ENCODE measurements around the gene OSBPL10. TPM values are rescaled to one million over a fixed set of nuclear protein-coding genes. Genes with fewer than 3 reads are reported as not detected.

Gene OSBPL10
- total RNA-seq, 4 donors from 2014 or later: 30.0 to 49.7 (median 43.7) TPM

DNA sequence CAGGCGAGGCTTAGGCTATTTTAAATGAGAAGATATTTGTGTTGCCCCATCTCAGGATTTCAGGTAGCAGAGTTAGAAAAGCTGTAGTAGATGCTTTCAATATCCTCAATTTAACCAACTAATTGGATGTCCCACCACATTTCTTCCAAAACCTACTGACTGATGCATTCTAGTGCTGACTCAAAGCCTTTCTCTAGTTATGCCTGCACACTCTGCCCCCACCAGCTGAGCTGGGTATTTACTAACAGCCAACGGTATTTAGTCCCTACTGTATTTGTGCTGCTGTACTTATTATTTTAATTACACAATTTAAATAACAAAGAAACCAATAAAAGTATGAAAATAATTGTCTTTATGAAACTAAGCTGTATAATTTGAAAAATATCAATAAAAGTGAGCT is 139.5 kb downstream of the OSBPL10 start:
- intact Hi-C loops (cut with DNase I; ENCODE audit: low total_unique reads): no loop called here
- no peak overlapping the region for H3K27ac ChIP-seq
- H3K27me3 ChIP-seq: no peaks in the 10 kb centered on the region
- H3K4me1 ChIP-seq: peaks cover 0 to 5% of the 10 kb centered on the region in 2 donors
- no peaks in the 10 kb centered on the region for H3K9me3 ChIP-seq
- no peak for TF ChIP-seq POLR2A (IDR thresholded peaks at IDR 0.05)
- TF ChIP-seq, protein P1, sequence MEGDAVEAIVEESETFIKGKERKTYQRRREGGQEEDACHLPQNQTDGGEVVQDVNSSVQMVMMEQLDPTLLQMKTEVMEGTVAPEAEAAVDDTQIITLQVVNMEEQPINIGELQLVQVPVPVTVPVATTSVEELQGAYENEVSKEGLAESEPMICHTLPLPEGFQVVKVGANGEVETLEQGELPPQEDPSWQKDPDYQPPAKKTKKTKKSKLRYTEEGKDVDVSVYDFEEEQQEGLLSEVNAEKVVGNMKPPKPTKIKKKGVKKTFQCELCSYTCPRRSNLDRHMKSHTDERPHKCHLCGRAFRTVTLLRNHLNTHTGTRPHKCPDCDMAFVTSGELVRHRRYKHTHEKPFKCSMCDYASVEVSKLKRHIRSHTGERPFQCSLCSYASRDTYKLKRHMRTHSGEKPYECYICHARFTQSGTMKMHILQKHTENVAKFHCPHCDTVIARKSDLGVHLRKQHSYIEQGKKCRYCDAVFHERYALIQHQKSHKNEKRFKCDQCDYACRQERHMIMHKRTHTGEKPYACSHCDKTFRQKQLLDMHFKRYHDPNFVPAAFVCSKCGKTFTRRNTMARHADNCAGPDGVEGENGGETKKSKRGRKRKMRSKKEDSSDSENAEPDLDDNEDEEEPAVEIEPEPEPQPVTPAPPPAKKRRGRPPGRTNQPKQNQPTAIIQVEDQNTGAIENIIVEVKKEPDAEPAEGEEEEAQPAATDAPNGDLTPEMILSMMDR (IDR thresholded peaks at IDR 0.05): no peak
- no peaks in the 10 kb centered on the region for H3K36me3 ChIP-seq
- H3K4me3 ChIP-seq: no peak overlapping the region
- DNase-seq: no peak

DNA sequence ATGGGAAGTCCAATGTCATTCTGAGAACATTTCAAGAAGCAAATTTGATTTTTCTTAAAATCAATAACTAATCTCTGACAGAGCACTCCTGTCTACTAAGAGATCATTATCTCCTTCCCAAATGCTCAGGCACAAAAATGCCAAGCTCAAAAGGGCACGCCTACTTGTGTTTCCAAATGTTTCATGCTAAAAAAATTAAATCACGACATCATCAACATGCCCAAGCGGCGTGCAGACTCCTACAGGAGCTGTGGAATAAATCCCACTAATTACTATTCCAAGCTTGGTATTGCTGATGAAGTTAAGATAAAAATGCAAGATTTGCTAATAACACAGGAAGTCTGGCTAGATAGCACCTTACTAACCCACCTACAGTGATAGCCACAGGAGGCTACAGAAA is 140.8 kb downstream of the OSBPL10 start:
- no peaks in the 10 kb centered on the region for H3K9me3 ChIP-seq
- DNase-seq: no peak
- peaks cover 0 to 7% of the 10 kb centered on the region in 2 donors for H3K4me1 ChIP-seq
- H3K27me3 ChIP-seq: no peaks in the 10 kb centered on the region
- H3K36me3 ChIP-seq: no peaks in the 10 kb centered on the region
- no peak overlapping the region for H3K4me3 ChIP-seq
- H3K27ac ChIP-seq: no peak overlapping the region
- TF ChIP-seq, protein P1 (IDR thresholded peaks at IDR 0.05): no peak
- no peak for TF ChIP-seq POLR2A (IDR thresholded peaks at IDR 0.05)
- intact Hi-C loops (cut with DNase I; ENCODE audit: low total_unique reads): no loop called here

DNA sequence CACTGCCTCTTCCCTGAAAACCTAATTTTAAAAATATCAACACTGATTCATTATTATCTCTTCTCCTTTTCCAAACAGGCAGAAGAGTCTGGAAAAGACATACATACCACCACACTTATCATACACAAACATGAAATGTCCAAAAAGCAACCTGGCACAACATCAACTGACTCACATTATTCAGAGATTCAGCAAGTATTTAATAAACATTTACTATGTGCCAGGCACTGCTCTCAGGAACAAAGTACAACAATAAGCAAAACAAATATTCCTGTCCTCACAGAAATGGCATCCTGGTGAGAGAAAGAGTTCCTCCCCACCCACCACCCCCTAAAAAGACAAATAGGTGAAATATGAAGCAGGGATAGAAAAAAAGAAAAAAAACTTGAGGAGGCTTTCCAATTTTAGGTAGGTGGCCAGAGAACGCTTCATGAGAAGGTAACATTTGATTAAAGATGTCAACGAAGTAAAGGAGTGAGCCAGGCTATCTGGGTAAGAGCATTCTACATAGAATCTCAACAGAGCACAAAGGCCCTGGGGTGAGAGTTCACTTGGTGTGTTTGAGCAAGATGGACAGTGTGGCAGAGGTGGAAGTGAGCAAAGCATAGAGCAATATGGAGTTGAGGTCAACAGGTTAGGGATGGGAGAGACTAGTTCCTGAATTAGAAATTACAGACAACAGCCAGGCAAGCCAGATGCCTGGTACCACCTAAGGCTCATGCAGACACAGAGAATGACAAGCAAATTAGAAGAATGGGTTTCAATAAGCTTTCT is 141.7 kb downstream of the OSBPL10 start:
- no peak for DNase-seq
- Histone ChIP-seq H3K4me1 (peaks cover 0 to 7% of the 10 kb centered on the region in 2 donors), H3K27me3 (no peaks in the 10 kb centered on the region), H3K27ac (no peak overlapping the region), H3K36me3 (no peaks in the 10 kb centered on the region), H3K9me3 (no peaks in the 10 kb centered on the region), H3K4me3 (no peak overlapping the region)
- TF ChIP-seq, protein P1 (IDR thresholded peaks at IDR 0.05): no peak
- TF ChIP-seq POLR2A (IDR thresholded peaks at IDR 0.05): no peak
- intact Hi-C loops (cut with DNase I; ENCODE audit: low total_unique reads): no loop called here

DNA sequence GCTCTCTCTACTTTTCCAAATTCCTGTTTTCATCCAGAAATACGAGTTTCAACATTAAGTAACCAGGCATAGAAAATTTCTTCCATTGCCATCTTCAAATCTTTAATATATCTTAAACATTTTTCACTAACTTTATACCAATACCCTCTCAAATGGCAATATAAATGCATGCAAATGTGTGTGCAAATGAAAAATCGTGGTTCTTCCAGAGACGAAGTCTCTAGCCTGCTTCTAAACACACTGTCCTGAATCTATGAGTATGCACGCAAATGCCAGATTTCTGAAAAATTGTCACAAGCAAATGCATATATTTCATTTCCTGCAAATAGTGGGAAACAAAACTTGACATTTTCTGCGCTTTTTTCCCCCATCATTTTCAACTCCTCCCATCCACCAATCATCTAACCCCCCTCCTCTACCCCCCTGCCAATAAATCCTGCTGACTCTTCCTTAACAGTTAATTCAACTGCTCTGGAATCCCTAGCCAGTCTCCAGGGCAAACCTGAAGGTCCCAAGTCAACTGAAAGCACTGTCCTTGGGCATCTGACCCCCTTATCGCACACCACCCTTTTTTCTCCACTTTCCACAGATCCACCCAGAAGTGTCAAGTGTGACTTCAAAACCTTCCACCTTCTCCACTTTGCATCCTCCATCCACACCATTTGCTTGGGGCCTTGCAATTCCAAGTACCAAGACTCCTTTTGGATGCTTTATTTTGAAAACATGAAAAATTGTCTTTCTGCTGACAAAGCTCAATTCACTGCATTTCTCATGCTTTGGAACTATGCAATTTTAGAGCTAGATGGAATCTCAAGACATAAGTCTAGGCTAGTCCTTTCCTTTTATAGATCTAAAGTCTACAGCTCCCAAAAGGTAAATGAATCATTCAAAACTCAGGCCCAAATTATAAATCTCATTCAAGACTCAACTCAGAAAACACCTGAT is 144.7 kb downstream of the OSBPL10 start:
- Histone ChIP-seq H3K4me1 (peaks cover 0 to 7% of the 10 kb centered on the region in 2 donors), H3K9me3 (no peaks in the 10 kb centered on the region), H3K27ac (no peak overlapping the region), H3K27me3 (no peaks in the 10 kb centered on the region), H3K36me3 (no peaks in the 10 kb centered on the region), H3K4me3 (no peak overlapping the region)
- intact Hi-C loops (cut with DNase I; ENCODE audit: low total_unique reads): no loop called here
- TF ChIP-seq, protein P1 (IDR thresholded peaks at IDR 0.05): no peak
- no peak for TF ChIP-seq POLR2A (IDR thresholded peaks at IDR 0.05)
- DNase-seq: no peak
